GM18508 (cell line): ENCODE results near the gene SAMD10.
"Not testable (repeated sequence)": the region's sequence is repeated elsewhere in the genome, so short reads cannot be mapped to it uniquely, and the experiment has no call there.

Source experiments
- ATAC-seq: cut with Tn5 transposase; IDR thresholded peaks from one replicate; pipeline ENCODE4 v1.9.1; 2021; ENCODE audit warnings: moderate number of reproducible peaks; ENCODE audit not compliant: insufficient read depth, unreplicated experiment

Gene SAMD10

GRCh38 chr20:64003960-64004725, 24.7 kb upstream of the SAMD10 start:
- ATAC-seq = no peak

- ATAC-seq = no peak
These were observed 22.2 kb upstream of the SAMD10 start for GRCh38 chr20:64001607-64002011.

GRCh38 chr20:64000906-64001305, 21.5 kb upstream of the SAMD10 start:
- ATAC-seq = no peak

GRCh38 chr20:63982937-63983336, 3.5 kb upstream of the SAMD10 start:
- ATAC-seq = no peak

- ATAC-seq = peak; percentile 42
These were observed 1.6 kb upstream of the SAMD10 start, which contains the start of gene PRPF6 for GRCh38 chr20:63980806-63981728. Gene PRPF6 (plus strand): TSS chr20:63981132. CDS start chr20:63981246, 114 bp downstream.

GRCh38 chr20:63980317-63980805, 919 bp upstream of the SAMD10 start:
- peak; percentile 13 for ATAC-seq

GRCh38 chr20:63979229-63979556, 249 bp downstream of the SAMD10 start:
- no peak for ATAC-seq

GRCh38 chr20:63978319-63979228, 868 bp downstream of the SAMD10 start:
- no peak for ATAC-seq

- ATAC-seq = no peak
These were observed 1.6 kb downstream of the SAMD10 start for GRCh38 chr20:63977739-63978276.

- ATAC-seq = no peak
These were observed 2.3 kb downstream of the SAMD10 start for GRCh38 chr20:63976980-63977738.

GRCh38 chr20:63976511-63976910, 2.9 kb downstream of the SAMD10 start:
- not testable (repeated sequence) for ATAC-seq

GRCh38 chr20:63974402-63975200, 4.8 kb downstream of the SAMD10 start:
- ATAC-seq = no peak

- no peak for ATAC-seq
These were observed 5.6 kb downstream of the SAMD10 start for GRCh38 chr20:63973636-63974401.

GRCh38 chr20:63973160-63973479, 6.3 kb downstream of the SAMD10 start:
- no peak for ATAC-seq

GRCh38 chr20:63972312-63973159, 6.9 kb downstream of the SAMD10 start:
- ATAC-seq = no peak

GRCh38 chr20:63971960-63972311, 7.5 kb downstream of the SAMD10 start:
- not testable (repeated sequence) for ATAC-seq
